ENCODE measurements around the gene PRKG1.

Gene PRKG1

DNA sequence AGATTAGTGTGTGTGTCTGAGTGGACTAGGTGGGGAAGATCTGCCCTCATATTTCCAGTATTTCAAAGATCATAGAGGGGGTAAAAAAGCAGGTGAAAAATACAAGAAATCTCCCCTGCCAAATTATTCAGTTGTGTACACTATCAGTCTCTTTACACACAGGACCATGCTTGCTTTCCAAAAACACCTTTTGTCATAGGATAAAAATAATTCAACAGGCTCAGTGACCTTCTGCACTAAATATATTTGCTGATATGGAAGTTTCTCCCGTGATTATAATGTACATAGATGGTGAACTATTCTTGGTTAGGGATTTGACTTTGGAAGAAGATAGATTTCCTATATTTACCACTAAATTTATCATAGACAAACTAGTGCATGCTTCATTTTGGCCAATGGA is 649.8 kb downstream of the PRKG1 start:
- POLR2A ChIA-PET (ENCODE audit: low non-redundant PET), result no interaction called here
- H3K27ac ChIP-seq, result no peak overlapping the region
- TF ChIP-seq, protein P1, sequence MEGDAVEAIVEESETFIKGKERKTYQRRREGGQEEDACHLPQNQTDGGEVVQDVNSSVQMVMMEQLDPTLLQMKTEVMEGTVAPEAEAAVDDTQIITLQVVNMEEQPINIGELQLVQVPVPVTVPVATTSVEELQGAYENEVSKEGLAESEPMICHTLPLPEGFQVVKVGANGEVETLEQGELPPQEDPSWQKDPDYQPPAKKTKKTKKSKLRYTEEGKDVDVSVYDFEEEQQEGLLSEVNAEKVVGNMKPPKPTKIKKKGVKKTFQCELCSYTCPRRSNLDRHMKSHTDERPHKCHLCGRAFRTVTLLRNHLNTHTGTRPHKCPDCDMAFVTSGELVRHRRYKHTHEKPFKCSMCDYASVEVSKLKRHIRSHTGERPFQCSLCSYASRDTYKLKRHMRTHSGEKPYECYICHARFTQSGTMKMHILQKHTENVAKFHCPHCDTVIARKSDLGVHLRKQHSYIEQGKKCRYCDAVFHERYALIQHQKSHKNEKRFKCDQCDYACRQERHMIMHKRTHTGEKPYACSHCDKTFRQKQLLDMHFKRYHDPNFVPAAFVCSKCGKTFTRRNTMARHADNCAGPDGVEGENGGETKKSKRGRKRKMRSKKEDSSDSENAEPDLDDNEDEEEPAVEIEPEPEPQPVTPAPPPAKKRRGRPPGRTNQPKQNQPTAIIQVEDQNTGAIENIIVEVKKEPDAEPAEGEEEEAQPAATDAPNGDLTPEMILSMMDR (conservative IDR thresholded peaks at IDR 0.05; ENCODE audit: low read depth), result no peak
- CTCF ChIA-PET, result no interaction called here
- no peak for DNase-seq (ENCODE audit: low spot score)

DNA sequence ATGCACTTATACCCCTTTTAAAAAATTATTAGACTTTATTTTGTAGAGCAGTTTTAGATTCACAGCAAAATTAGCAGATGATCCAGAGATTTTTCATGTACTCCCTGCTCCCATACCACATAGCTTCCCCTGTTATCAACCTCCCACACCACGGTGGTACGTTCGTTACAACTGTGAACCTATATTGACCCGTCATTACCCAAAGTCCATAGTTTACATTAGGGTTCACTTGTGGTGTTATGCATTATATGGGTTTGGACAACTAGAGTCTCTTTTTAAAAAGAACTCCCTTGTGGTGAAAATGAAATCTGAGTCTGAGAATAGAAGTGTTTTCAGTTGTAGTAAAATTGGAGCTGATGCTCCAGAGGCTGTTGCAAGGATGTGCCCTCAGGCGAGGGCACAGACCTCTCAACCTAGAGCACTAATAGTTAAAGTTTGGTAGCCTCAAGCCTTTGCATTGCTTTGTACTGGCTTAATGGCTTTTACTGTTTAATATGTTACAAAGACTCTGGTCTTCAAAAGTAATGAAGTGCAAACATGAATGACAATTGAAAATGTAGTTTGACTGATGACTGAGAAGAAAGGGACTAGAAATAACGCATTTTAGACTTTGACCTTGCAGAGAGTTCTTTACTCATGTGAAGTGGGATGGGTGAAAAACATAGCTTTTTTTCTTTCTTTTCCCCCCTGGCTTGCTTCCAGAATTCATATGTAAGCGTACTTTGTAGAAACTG is 655.7 kb downstream of the PRKG1 start:
- no peak for DNase-seq (ENCODE audit: low spot score)
- H3K27ac ChIP-seq, result no peak overlapping the region
- ChIA-PET POLR2A (ENCODE audit: low non-redundant PET) (no interaction called here), CTCF (interaction anchor here (1.0 kb wide), 1 partner anchor 308 kb away, joined by 3 read pairs; no protein-coding TSS in a partner anchor)
- TF ChIP-seq, protein P1 (conservative IDR thresholded peaks at IDR 0.05; ENCODE audit: low read depth), result no peak

DNA sequence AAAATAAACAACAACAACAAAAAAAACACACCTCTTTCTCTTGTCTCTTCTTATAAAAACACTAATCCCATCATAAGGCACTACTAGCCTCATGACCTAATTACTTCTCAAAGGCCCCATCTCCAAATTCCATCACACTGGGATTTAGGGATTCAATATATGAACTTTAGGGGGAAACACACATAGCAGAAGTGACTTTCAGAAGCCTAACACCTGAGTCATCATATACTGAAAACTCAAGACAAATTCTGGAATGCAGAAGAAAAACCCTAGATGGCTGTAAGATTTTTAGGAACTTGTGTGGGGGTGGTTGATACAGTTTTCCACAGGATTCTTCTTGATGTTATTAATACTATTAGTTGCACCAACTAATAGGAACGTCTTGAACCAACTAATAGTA is 658.8 kb downstream of the PRKG1 start:
- no peak overlapping the region for H3K27ac ChIP-seq
- no peak for DNase-seq (ENCODE audit: low spot score)
- POLR2A ChIA-PET (ENCODE audit: low non-redundant PET), result no interaction called here
- TF ChIP-seq, protein P1 (conservative IDR thresholded peaks at IDR 0.05; ENCODE audit: low read depth), result no peak
- CTCF ChIA-PET, result no interaction called here

DNA sequence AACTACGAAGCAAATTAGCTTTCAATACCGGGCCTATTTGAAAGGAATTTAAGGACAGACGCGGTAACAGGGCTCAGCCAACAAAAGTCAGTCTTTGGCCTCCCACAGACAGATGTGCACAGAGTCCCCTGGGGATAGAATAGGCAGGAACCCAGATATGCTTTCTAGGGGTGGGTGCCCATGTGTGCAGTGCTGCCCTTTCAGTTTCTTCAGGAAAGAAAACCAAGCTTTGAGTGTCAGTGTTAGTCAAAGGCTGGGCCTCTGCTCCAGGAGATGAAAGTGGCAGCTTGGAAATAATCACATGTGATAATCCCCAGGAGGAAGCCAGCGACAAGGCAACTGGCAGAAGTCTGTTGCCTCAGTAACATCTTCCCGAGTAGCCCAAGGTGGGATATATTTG is 668.9 kb downstream of the PRKG1 start:
- ChIA-PET POLR2A (ENCODE audit: low non-redundant PET) (no interaction called here), CTCF (no interaction called here)
- no peak for DNase-seq (ENCODE audit: low spot score)
- TF ChIP-seq, protein P1 (conservative IDR thresholded peaks at IDR 0.05; ENCODE audit: low read depth), result no peak
- H3K27ac ChIP-seq, result no peak overlapping the region

GRCh38 chr10:51744235-51745000 is 670.1 kb downstream of the PRKG1 start:
- TF ChIP-seq, protein P1 (conservative IDR thresholded peaks at IDR 0.05; ENCODE audit: low read depth), result no peak
- ChIA-PET CTCF (no interaction called here), POLR2A (ENCODE audit: low non-redundant PET) (no interaction called here)
- H3K27ac ChIP-seq, result no peak overlapping the region
- no peak for DNase-seq (ENCODE audit: low spot score)

- TF ChIP-seq, protein P1 (conservative IDR thresholded peaks at IDR 0.05; ENCODE audit: low read depth), result no peak
- H3K27ac ChIP-seq, result no peak overlapping the region
- CTCF ChIA-PET, result no interaction called here
- POLR2A ChIA-PET (ENCODE audit: low non-redundant PET), result no interaction called here
- DNase-seq (ENCODE audit: low spot score), result no peak
These were observed 671.1 kb downstream of the PRKG1 start for GRCh38 chr10:51745397-51745796.
